Neural crest cell (in vitro differentiated cells): Measurements from ENCODE around the gene LRRC36. TPM values are rescaled to one million over a fixed set of nuclear protein-coding genes. Genes with fewer than 3 reads are reported as not detected.

ENCODE experiments used
- DNase-seq: peaks from one replicate; pipeline ENCODE4 v3.0.0; 2021; ENCODE audit warnings: low read depth, mixed read lengths, low spot score
- H3K27ac Mint-ChIP-seq: one replicate; pipeline ENCODE4 v1.8.0; 2021; ENCODE audit warnings: mild to moderate bottlenecking, mixed read lengths; ENCODE audit not compliant: unreplicated experiment
- H3K27me3 Mint-ChIP-seq: 2 replicates; pipeline ENCODE4 v1.8.0; 2021; ENCODE audit warnings: low read depth, mild to moderate bottlenecking, mixed read lengths
- H3K36me3 Mint-ChIP-seq: 2 replicates; pipeline ENCODE4 v1.8.0; 2021; ENCODE audit warnings: low read depth, mild to moderate bottlenecking, mixed read lengths
- H3K4me1 Mint-ChIP-seq: 2 replicates; pipeline ENCODE4 v1.8.0; 2021; ENCODE audit warnings: mixed read lengths
- H3K4me3 Mint-ChIP-seq: one replicate; pipeline ENCODE4 v1.8.0; 2021; ENCODE audit warnings: mild to moderate bottlenecking, mixed read lengths
- H3K9me3 Mint-ChIP-seq: 2 replicates; pipeline ENCODE4 v1.8.0; 2021; ENCODE audit warnings: mixed read lengths
- CTCF ChIP-seq: fragments of 200-600 bp; sonication (generic); conservative IDR thresholded peaks from 2 replicates; pipeline ENCODE4 v1.5.0; 2021; ENCODE audit warnings: antibody characterized with exemption, mild to moderate bottlenecking
- total RNA-seq: library from RNA; stranded (reverse); gene quantifications from 2 replicates; pipeline ENCODE4 v1.2.1, GENCODE V29; 2021

Gene LRRC36
- total RNA-seq, 1 donor from 2014 or later: 0.21 TPM

GRCh38 chr16:67336116-67336515 lies 9.5 kb downstream of the LRRC36 start:
- no peak for TF ChIP-seq CTCF
- Mint-ChIP-seq H3K4me3 (no peak overlapping the region), H3K4me1 (no peaks in the 10 kb centered on the region), H3K27me3 (peaks cover 15% of the 10 kb centered on the region), H3K9me3 (no peaks in the 10 kb centered on the region), H3K27ac (no peak overlapping the region), H3K36me3 (no peaks in the 10 kb centered on the region)
- no peak for DNase-seq

- Mint-ChIP-seq H3K4me3 (no peak overlapping the region), H3K27ac (no peak overlapping the region), H3K27me3 (peaks cover 13% of the 10 kb centered on the region), H3K9me3 (no peaks in the 10 kb centered on the region), H3K36me3 (no peaks in the 10 kb centered on the region), H3K4me1 (no peaks in the 10 kb centered on the region)
- no peak for DNase-seq
- TF ChIP-seq CTCF: no peak
Observed at GRCh38 chr16:67336648-67337047, 10.0 kb downstream of the LRRC36 start.

GRCh38 chr16:67339453-67339852 lies 12.8 kb downstream of the LRRC36 start:
- H3K36me3 Mint-ChIP-seq: no peaks in the 10 kb centered on the region
- no peaks in the 10 kb centered on the region for H3K4me1 Mint-ChIP-seq
- H3K4me3 Mint-ChIP-seq: no peak overlapping the region
- DNase-seq: no peak
- no peak overlapping the region for H3K27ac Mint-ChIP-seq
- H3K9me3 Mint-ChIP-seq: no peaks in the 10 kb centered on the region
- peaks cover 14% of the 10 kb centered on the region for H3K27me3 Mint-ChIP-seq
- TF ChIP-seq CTCF: no peak

- Mint-ChIP-seq H3K4me1 (no peaks in the 10 kb centered on the region), H3K27ac (no peak overlapping the region), H3K4me3 (no peak overlapping the region), H3K27me3 (peaks cover 6% of the 10 kb centered on the region), H3K9me3 (no peaks in the 10 kb centered on the region), H3K36me3 (no peaks in the 10 kb centered on the region)
- TF ChIP-seq CTCF: no peak
- DNase-seq: no peak
Observed at GRCh38 chr16:67341250-67341649, 14.6 kb downstream of the LRRC36 start.

- Mint-ChIP-seq H3K27ac (no peak overlapping the region), H3K36me3 (no peaks in the 10 kb centered on the region), H3K9me3 (no peaks in the 10 kb centered on the region), H3K4me1 (no peaks in the 10 kb centered on the region), H3K4me3 (no peak overlapping the region), H3K27me3 (peaks cover 9% of the 10 kb centered on the region)
- TF ChIP-seq CTCF: no peak
- no peak for DNase-seq
Observed at GRCh38 chr16:67342616-67343015, 16.0 kb downstream of the LRRC36 start.

- Mint-ChIP-seq H3K27me3 (peaks cover 12% of the 10 kb centered on the region), H3K27ac (no peak overlapping the region), H3K9me3 (no peaks in the 10 kb centered on the region), H3K4me1 (no peaks in the 10 kb centered on the region), H3K36me3 (no peaks in the 10 kb centered on the region), H3K4me3 (no peak overlapping the region)
- DNase-seq: no peak
- TF ChIP-seq CTCF: no peak
Observed at GRCh38 chr16:67345401-67345800, 18.8 kb downstream of the LRRC36 start.
